Activated T-cell treated with anti-CD3 and anti-CD28 coated beads for 24 hours (primary cell): Measurements from ENCODE around the gene HOXA4.

Source experiments
- DNase-seq: peaks from one replicate; pipeline ENCODE4 v3.0.0-alpha.2; 2020; ENCODE audit warnings: low read depth

The HOXA4 gene

DNA sequence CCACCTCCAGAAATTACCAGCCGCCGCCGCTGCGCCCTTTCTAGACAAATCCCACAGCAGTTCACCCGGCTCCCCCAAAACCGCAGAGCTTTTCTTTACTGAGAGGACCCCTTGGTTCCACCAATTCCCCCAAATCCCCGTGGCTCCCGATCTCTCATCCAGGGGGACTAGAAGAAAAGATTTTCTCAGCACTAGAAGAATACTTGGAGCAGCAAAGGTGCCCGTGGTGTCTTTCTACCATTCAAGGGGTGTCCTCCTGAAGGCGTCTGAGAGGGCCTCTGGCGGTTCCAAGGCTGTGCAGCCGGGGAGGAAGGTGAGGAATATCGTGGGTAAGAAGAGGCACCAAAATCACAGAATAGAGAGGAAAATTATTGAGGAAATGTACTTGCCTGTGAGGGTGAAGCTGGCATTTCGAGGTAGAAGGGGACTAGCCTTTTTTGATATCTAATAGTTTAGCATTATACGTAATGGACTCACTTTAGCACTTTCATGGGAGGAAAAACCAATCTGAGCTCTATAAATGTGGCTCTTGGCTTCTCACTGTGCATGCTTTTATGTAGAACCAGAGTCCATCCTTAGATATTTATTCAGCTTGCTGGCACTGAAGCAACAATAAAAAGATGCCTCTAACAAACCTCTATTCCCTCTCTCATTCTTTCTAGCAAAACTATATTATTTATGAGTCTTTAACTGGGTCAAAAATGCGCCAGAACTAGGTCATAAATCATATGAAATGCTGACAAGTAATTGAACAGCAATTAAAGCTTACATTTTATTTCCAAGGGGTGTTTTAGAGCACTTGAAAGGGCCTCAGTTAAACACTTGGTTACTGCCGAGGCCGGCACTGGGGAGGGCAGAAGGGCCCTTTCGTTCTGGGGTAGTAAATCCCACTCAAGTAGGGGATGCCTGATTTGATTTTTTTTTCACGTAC lies 14.3 kb downstream of the HOXA4 start:
- DNase-seq, result no peak

DNA sequence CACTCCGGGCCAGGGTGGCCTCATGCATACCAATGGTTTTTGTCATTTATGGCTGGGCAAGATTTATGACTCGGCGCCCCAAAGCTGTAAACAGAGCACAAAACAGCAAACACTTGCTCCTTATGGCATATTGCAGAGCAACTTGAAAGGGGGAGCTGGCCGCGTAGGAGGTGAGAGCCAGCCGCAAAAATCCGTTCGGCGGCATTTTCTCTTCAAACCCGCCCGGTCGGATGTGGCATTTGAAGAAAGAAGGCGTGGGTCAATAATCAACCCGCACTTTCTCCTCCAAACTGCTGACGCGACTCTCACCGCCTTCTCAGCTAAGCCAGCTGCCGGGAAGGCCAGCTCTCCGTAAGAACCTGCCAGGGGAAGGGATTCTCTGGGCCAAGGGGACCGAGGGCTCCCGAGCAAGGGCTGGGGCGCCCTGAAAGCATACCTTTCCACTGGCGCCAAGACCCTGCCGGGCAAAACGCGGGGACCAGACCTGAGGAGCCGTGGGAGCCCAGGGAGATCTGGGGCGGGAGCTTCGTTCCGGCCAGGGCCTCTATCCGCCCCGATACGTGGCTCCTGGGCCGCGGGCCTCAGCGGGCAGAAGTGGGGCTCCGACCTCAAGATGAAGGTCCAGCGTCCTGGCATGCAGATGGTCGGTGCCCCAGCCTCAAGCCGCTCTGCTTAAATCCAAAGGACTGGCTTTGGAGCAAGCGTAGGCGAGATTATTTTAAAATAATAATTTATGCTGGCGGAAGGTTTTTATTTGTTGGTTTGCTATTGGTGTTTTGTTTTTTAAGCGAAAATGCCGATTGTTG lies 15.1 kb downstream of the HOXA4 start:
- no peak for DNase-seq

DNA sequence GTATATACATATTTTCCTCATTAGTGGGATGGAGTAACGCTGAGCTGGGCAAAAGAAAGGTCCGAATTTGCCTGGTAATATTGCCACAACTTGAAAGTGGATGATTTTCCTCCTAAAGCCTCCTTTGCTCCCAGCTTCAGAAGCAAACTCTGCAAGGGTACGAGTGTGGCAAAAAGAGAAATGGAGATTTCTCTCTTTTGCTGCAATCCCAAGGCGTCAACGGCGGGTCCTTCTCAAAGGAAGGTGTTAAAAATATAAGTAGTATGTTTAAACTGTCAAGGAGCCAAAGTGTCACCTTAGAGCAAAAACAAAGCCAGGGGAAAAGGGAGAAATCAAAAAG lies 15.7 kb downstream of the HOXA4 start:
- DNase-seq, result no peak

DNA sequence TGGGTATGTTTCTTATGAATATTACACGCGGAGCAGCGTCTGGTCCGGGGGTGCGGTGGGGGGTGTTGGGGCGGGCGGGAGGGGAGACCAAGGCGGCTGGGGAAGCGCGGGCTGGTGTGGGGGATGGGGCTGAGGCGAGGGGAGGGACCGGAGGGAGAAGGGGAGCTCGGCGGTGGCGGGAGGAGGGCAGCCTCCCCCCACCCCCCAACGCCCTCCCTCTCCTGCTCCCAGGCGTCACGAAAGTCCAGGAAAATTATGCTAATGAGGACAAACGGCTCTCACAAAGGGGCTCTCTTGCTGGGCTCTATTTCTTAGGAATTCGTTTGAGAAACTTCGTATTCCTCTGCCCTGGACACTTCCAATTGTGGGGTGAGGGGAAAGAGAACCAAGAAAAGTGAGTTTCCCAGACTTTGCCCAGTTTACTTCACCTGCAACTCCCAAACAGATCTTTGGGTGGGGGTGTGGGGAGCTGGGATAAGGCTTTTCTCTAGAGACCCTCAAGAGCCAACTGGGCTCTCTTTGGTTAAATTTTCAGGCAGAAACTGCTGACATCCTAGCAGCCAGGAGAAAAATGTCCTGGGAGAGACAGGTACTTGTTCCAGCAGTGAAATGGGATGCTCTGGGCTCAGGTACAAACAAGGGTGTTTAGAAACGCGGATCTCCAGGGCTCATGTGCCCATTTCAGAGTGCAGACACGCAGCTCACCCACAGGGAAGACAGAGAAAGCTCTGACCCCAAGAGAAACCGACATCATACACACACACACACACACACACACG lies 16.4 kb downstream of the HOXA4 start:
- no peak for DNase-seq

DNA sequence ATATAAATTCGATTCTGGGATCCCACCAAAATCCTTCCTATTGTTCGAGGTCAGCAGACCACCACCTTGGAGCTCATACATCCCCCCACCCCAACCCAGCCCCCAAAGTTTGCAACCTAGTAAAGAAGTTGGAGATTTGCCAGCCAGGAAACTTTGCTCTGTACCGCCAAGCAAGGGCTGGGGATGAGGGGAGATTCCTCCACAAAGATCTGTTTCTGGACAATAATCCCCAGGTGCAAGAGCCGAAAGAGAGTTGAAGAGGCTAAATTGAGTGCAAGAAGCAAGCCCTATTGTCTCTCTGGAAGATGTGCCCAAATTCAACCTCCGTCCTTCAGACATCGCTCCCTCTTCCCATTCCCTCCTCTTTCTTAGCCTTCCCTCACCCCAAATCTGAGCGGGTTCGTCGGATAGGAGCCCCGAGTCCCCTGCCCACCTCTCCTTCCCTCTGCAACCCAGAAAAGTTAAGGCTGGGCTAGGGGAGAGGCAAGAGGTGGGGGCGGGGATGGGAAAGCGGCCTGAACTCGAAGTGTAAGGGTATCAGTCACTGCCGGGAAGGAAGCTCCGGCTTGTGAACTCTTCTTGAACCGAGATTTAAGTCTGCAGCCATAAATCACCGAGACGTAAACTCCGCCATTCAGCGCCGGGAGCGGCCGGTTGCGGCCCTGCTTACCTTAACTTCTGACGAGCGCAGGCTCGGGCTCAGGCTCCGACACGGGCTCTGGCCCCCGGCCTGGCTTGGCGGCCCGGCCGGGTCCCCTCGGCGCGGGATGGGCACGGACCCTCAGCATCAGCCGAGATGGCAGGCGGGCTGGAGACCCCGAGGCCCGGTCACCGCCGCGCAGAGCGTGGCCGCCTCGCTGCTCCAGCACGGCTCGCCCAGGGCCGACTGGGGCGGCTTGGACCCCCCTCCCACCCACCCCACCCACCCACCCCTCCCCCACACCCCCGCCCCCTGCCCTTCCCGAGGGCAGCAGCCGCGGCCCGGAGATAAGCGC lies 17.3 kb downstream of the HOXA4 start:
- no peak for DNase-seq

DNA sequence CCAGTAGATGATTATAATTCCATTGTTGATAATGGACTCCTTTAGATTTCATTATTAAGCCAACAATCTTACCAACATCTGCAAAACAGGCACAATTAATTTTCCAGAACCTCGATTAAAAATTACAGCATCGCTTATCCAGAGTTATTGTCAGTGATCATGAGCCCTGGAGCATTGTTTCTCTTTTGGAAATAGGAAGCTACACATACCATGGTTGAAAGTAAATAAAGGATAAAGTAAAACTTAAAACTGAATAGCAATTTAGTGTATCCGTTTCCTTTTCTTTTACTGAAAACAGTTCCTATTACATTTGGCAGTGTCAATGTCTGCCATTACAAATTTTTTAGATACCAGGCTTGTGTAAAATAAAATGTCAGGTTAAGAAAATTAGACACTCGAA lies 18.2 kb downstream of the HOXA4 start:
- DNase-seq, result no peak

DNA sequence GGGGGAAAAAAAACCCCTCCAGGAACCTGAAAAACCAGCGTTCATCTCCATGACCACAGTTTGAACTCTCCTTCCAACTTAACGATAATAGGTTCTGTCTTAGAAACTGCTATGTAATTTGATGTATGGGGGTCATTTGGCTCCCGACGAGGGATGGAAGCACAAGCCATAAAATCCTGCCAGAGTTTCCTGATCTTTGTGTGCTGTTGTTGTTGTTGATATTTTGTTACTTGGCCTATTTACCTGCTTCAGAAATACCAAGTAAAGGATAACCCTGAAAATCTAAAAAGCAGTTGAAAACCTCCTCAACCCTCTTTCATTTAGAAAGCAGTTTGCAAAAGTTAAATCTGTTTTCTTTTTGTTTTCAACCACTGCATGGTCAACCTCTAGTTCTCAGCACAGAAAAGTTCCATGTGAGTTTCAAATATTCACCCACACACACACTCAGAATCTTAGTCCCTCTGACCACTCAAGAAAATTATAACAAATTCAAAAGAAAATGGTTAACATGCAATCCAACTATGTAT lies 18.7 kb downstream of the HOXA4 start:
- DNase-seq, result no peak

DNA sequence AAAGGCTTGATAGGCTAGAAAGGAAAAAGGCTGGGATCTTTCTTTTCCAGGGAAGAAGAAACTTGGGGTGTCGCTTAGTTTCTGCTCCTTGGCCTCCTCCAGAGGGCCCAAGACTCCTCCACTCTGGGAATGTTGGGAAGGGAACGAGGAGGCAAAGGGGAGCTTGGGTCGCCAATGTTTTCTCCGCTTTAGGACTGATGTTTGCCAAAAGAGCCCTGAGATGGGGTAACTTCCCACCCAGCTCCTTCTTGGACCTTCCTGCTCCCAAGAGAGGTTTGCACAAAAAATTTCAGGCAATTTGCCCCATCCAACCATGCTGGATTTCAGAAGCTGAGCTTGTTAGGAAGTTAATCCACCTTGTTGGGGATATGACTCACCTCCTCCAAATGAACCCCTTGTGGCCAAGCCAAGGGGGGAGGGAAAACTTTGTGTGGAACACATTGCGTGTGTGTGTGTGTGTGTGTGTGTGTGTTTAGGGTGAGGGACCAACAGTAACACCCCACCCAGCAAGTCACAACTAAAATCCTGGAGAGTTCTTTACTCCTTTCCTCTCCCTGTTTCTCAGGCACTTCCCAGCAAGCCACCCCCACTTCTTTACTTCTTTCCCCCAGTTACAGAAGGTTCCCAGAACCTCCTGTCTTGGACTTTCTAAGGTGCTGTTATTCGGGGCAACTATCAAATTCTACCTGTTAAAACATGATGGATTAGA lies 19.4 kb downstream of the HOXA4 start:
- DNase-seq, result no peak

DNA sequence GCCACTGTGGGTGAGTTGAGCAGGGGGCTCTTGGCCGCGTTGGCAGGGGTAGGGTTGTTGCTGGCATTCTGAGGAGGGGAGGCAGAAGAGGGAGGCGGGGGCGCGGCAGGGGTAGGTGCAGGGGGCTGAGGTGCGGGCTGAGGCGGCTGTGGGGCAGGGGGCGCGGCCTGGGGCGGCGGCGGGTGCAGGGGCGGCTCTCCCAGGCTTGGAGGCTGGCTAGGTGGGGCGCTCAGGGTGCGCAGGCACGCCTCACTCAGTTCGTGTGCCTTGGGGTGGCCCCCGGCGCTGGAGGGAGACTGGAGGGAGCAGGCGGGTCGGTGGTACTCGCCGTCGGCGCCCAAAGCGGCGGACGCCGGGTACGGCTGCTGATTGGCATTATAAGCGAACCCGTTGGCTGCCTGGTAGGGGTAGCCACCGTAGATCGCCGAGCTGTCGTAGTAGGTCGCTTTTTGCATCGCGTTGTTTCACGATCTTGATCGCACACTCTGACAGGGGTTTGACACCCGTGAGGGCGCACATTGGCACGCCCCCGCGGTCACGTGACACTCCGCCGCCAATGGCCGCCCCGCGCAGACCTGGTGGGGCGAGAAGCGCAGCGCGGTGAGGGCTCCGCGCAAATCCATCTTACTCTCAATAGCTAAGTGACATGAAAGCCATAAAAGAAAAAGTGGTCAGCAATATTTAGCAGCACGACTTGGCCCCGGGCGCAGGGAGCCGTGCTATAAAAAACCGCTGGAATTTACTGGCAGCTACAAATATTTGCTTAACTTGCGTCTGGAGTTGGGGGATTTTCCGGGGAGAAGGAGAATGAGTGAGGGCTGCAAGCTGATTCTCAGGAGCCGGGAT lies 20.1 kb downstream of the HOXA4 start:
- no peak for DNase-seq

DNA sequence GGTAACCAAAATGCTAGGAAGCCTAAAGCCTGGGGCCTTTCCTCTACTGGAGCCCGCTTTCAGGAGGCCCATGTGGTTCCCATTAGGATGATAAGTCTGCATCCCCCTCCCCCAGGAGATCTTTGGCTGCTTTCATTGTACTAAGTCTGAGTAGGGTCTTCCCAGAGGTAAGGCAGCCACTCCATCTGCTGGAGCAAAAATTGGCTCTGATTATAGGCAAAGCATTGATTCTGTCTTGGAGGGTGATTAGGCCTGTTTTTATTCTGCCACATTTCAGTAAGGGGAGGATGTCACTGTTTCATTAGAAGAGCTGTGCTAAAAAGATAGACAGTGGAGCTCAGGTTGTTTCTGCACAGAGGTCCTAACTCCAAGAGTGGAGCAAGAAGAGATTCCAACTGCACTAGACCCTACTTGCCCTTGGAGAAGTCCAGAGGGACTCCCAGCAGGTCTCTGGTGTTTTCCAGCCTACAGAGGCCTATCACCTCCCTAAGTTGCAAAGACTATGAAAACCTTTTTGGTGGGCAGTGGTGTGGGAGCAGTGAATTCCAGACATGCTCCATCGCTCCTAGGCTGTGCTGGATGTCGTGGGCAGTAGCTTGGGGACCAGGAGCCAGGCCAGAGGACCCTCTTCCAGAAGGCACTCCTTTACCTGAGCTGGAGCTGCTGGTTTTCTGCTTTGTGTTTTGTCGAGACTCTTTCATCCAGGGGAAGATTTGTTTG lies 20.9 kb downstream of the HOXA4 start:
- DNase-seq, result no peak

DNA sequence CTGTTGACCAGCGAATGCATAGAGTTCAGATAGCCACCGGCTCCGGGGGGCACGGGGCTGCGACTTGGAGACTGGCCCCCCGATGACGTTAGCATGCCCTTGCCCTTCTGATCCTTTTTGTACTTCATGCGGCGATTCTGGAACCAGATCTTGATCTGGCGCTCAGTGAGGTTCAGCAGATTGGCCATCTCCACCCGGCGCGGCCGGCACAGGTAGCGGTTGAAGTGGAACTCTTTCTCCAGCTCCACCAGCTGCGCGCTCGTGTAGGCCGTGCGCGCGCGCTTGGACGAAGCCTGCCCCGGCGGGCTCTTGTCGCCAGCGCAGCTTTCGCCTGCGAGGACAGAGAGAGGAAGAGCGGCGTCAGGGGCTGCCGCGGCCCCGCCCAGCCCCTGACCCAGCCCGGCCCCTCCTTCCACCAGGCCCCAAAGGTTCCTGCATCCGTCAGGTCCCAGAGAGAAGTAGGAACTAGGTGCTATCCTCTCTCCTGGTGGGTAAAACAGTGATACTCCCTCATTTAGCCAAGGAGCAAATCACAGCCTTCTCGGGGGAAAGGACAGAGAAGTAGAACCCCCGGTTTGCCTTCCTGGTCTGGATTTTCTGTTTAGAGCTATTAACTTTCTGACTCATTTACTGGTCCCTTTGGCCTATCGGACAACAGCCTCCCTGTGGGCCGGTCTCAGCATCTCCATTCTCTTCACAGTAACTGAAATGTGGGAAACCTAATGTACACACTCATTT lies 22.0 kb downstream of the HOXA4 start:
- DNase-seq, result no peak

DNA sequence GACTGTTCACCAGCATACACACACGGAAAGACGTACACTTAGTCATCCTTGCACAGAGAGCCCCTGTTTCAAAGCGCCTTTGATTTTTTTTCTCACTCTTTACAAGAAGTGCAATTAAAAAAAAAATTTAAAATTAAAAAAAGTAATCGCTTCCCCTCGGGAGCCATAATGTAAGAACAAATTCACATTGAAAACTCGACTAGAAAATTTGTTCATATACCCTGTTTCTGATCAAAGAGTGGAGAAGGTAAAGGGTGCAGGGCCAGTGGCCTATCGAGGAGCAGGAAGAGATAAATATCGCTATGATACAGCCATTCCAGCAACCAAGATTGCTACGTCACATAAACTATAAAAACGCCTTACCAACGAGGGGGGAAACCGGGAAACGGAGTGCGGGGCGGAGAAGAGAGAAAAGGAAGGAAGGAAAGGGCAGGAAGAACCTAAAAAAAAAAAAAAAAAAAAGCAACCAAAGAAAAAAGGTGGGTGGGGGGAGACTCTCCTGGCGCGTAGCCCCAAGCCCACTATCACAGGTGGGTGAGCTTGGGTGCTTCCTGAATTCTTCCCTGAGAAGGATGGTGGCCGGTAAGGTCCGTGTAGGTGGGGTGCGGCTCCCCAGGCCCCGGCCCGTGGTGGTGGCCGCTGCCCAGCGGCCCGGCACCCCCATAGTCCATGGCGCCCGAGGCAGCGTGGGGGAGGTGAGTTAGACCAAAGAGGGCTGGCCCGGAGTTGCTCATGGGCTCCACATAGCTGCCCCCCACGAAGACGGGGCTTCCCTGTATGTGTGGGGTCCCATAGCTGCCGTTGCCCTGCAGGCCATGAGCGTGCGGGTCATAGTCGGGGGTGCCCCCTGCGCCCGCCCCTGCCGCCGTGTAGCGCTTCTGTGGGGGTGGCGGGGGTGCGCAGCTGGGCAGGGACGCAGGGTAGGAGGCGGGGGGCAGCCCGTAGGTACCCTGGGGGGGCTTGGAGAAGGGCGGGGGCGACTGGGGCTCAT lies 22.9 kb downstream of the HOXA4 start:
- no peak for DNase-seq

DNA sequence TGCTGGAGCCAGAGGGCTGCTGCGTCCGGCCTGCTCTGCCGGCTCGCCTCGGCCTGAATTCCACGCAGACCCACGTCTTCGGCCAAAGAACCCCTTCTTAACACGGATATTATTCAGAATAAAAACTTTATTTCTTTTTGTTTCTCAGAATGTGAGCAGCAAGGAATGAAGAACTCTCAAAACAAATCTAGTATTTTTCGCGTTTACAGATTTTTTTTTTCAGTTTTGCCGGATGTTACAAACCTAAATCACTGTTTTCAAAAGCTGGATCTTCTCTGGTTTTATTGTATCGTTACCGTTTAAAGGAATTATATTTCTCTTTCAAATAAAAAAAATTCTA lies 23.7 kb downstream of the HOXA4 start:
- DNase-seq, result no peak

DNA sequence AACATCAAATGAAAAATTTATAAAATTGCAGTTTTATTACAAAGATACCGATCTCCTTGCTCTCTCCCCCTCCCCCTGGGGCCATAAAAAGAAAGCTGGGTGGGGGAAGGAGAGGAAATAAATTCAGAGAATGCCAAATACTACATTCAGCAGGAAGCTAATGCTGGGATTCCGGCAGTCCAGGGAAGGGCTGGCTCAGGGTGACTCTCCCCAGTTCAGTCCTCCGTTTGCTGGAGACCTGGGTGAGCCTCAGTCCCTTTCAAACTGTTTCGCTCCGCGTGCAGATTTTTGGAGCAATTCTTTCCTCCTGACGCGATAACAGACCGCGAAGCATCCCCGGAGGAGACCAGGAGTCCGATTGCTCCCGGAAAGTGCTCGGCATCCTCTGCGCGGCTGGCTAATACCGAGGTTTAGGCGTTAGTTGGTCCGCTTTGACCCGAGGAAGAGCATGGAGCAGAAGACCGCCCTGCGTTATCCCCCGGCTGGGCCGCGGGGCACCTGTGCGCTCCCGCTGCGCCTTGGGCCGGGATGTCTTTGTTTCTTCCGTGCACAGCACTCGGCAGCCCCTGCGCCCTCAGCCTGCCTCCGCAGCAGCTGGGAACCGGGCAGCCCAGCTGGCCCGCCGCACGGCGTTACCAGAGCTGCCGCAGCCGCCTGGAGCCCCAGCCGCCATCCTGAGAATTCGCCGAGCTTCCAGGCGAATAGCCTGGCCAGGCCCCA lies 24.2 kb downstream of the HOXA4 start:
- DNase-seq, result no peak

DNA sequence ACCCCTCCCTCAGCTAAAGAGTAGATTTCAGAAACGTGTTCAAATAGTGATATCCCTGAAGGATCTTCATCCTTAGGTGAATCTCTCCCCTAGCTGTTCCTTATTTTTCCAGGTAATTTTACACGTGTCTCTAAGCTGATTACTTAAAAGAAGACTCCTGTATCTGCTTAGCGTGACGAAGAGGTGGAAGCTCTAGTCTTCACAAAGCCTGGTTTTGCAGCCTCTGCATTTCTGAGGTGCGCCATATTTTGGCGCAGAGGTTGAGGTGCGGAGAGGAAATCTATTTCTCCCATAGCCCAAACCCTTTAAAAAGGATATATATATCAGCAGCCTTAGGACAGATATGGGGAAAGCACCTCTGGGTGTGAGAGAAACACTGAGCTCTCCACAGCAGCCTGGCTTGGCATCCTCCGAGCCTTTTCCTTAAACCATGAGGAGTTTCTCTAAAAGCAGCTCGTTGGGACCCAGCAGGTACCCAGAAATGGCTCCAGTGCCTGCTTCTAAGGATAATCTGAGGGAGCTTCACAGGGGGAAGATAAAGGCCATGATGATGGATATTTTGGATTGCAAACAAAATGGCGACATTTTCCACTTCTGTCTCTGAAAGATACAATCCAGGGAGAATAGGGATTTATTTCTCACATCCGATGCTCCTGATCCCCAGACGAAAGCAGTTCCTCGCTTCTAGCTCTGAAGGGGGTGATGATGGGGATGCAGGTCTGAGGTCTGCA lies 25.1 kb downstream of the HOXA4 start:
- no peak for DNase-seq
